Nephron progenitor cell (in vitro differentiated cells): ENCODE results near the gene MYO18B.
"Not testable (repeated sequence)": the region's sequence is repeated elsewhere in the genome, so short reads cannot be mapped to it uniquely, and the experiment has no call there.

ENCODE experiments used
- DNase-seq: peaks from one replicate; pipeline ENCODE4 v3.0.0; 2021
- H3K27ac Mint-ChIP-seq: 2 replicates; pipeline ENCODE4 v1.8.0; 2021; ENCODE audit warnings: mild to moderate bottlenecking, moderate library complexity, mixed read lengths
- H3K27me3 Mint-ChIP-seq: 2 replicates; pipeline ENCODE4 v1.8.0; 2021; ENCODE audit warnings: mild to moderate bottlenecking, low read depth, mixed read lengths; ENCODE audit not compliant: poor library complexity
- H3K36me3 Mint-ChIP-seq: 2 replicates; pipeline ENCODE4 v1.8.0; 2021; ENCODE audit warnings: low read depth, mixed read lengths
- H3K4me1 Mint-ChIP-seq: 2 replicates; pipeline ENCODE4 v1.8.0; 2021; ENCODE audit warnings: mixed read lengths
- H3K4me3 Mint-ChIP-seq: 2 replicates; pipeline ENCODE4 v1.8.0; 2021; ENCODE audit warnings: mild to moderate bottlenecking, moderate library complexity, mixed read lengths
- H3K9me3 Mint-ChIP-seq: 2 replicates; pipeline ENCODE4 v1.8.0; 2021; ENCODE audit warnings: mild to moderate bottlenecking, moderate library complexity, mixed read lengths
- TF ChIP-seq, protein P1 (sequence below): fragments of 200-600 bp; sonication (generic); IDR thresholded peaks from 2 replicates; pipeline ENCODE4 v1.5.0; 2021; ENCODE audit warnings: antibody characterized with exemption

Gene MYO18B

GRCh38 chr22:25970999-25971811 is 229.2 kb downstream of the MYO18B start:
- Mint-ChIP-seq H3K4me1 (peaks cover 28% of the 10 kb centered on the region), H3K36me3 (no peaks in the 10 kb centered on the region), H3K27ac (peak overlapping the region; percentile 38), H3K9me3 (peaks cover 1% of the 10 kb centered on the region), H3K27me3 (peaks cover 13% of the 10 kb centered on the region), H3K4me3 (no peak overlapping the region)
- TF ChIP-seq, protein P1, sequence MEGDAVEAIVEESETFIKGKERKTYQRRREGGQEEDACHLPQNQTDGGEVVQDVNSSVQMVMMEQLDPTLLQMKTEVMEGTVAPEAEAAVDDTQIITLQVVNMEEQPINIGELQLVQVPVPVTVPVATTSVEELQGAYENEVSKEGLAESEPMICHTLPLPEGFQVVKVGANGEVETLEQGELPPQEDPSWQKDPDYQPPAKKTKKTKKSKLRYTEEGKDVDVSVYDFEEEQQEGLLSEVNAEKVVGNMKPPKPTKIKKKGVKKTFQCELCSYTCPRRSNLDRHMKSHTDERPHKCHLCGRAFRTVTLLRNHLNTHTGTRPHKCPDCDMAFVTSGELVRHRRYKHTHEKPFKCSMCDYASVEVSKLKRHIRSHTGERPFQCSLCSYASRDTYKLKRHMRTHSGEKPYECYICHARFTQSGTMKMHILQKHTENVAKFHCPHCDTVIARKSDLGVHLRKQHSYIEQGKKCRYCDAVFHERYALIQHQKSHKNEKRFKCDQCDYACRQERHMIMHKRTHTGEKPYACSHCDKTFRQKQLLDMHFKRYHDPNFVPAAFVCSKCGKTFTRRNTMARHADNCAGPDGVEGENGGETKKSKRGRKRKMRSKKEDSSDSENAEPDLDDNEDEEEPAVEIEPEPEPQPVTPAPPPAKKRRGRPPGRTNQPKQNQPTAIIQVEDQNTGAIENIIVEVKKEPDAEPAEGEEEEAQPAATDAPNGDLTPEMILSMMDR = no peak
- no peak for DNase-seq

DNA sequence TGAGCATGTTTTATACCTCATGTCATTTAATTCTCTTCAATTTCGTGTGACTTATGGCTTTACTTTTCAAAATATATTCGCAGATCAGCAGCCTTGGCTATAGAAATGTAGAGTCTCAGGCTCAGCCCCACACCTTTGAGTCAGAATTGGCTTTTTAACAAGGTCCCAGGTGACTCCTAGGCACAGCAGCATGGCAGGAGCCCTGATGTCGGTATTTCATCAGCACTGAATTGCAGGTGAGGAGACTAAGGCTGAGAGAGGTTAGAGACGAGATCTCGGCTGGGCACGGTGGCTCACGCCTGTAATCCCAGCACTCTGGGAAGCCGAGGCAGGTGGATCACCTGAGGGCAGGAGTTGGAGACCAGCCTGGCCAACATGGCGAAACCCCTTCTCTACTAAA is 230.4 kb downstream of the MYO18B start:
- Mint-ChIP-seq H3K4me1 (peaks cover 16% of the 10 kb centered on the region), H3K27ac (no peak overlapping the region), H3K4me3 (no peak overlapping the region), H3K27me3 (peaks cover 14% of the 10 kb centered on the region), H3K36me3 (no peaks in the 10 kb centered on the region), H3K9me3 (no peaks in the 10 kb centered on the region)
- DNase-seq = no peak
- TF ChIP-seq, protein P1 = no peak

DNA sequence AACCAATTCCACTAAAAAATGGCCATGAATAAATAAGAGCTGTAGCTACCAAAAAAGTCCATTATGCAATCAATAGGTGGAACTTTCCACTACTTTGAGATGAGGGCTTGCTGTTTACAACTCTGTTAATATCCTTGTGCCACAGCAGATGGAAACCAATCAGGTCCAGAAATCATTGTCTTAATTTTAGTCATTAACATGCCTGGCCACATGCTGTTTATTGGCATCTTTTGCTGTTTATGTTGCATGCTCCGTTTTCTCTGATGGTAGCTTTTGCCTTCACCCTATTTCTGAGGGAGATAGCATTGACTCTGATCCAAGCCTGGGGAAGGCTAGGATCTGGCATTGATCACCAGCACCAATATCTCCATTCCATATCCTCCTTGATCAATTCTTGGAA is 234.4 kb downstream of the MYO18B start:
- Mint-ChIP-seq H3K9me3 (no peaks in the 10 kb centered on the region), H3K4me3 (no peak overlapping the region), H3K4me1 (peaks cover 13% of the 10 kb centered on the region), H3K36me3 (no peaks in the 10 kb centered on the region), H3K27ac (no peak overlapping the region), H3K27me3 (peaks cover 28% of the 10 kb centered on the region)
- TF ChIP-seq, protein P1 = no peak
- DNase-seq = no peak

GRCh38 chr22:25979968-25980367 is 238.0 kb downstream of the MYO18B start:
- Mint-ChIP-seq H3K4me1 (peaks cover 2% of the 10 kb centered on the region), H3K27ac (no peak overlapping the region), H3K4me3 (no peak overlapping the region), H3K27me3 (peaks cover 23% of the 10 kb centered on the region), H3K36me3 (no peaks in the 10 kb centered on the region), H3K9me3 (peaks cover 13% of the 10 kb centered on the region)
- no peak for DNase-seq
- TF ChIP-seq, protein P1 = no peak

DNA sequence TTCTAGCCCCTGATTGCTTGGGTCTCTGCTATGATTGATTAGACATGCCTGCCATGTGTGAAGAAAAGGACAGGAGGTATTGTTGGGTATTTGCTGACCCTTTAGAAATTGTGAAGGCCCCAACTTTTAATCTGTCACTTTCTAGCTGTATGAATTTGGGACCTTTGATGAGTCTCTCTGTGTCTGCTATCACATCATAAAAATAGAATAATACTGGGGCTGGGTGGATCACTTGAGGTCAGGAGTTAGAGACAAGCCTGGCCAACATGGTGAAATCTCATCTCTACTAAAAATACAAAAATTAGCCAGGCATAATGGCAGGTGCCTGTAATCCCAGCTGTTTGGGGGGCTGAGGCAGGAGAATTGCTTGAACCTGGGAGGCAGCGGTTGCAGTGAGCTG is 242.9 kb downstream of the MYO18B start:
- not testable (repeated sequence) for H3K4me3 Mint-ChIP-seq, H3K4me1 Mint-ChIP-seq, H3K36me3 Mint-ChIP-seq, DNase-seq, H3K27ac Mint-ChIP-seq
- peaks cover 10% of the 10 kb centered on the region for H3K27me3 Mint-ChIP-seq
- H3K9me3 Mint-ChIP-seq = peaks cover 13% of the 10 kb centered on the region

GRCh38 chr22:25987948-25988347 is 246.0 kb downstream of the MYO18B start:
- Mint-ChIP-seq H3K36me3 (no peaks in the 10 kb centered on the region), H3K4me1 (peaks cover 9% of the 10 kb centered on the region), H3K27ac (no peak overlapping the region), H3K4me3 (no peak overlapping the region), H3K9me3 (no peaks in the 10 kb centered on the region), H3K27me3 (peaks cover 11% of the 10 kb centered on the region)
- no peak for DNase-seq
- TF ChIP-seq, protein P1 = no peak
